ENCODE data around the gene CKS1B. TPM values are rescaled to one million over a fixed set of nuclear protein-coding genes. Genes with fewer than 3 reads are reported as not detected.
A peak's percentile ranks its signal among the peaks of the same experiment; 100 is the strongest.

Gene CKS1B
- total and polyA plus RNA-seq, 9 of the 15 experiments (the other 6 are each of a cell fraction or from before 2014, with no cell fraction given), result 215 to 1,103 (median 460) TPM

DNA sequence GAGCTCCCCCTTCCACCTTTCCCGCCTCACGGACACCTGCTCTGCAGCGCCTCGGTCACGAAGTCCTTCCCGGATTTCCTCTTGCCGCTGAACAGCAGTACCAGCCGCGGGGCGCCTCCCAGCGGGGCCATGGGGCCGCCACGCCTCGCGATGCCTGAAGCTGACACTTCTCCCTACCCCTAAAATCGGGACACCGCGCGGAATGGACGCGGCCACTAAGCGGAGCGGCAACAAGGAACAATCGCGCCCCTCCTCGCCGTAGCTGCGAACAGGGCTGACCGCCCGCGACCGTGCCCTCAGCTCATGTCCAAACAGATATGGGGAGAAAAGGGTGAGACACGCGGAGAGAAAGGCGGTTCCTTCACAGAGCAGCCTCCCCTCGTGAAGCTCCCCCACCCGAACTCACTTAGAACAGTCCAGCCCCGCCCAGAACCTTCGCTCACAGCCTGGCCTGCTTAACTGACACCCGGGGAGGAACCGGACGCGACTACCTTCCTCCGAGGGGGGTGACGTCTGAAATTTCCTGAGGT lies 37.9 kb upstream of the CKS1B start, which contains the start of gene PMVK (continued):
- TF ChIP-seq, protein P1, sequence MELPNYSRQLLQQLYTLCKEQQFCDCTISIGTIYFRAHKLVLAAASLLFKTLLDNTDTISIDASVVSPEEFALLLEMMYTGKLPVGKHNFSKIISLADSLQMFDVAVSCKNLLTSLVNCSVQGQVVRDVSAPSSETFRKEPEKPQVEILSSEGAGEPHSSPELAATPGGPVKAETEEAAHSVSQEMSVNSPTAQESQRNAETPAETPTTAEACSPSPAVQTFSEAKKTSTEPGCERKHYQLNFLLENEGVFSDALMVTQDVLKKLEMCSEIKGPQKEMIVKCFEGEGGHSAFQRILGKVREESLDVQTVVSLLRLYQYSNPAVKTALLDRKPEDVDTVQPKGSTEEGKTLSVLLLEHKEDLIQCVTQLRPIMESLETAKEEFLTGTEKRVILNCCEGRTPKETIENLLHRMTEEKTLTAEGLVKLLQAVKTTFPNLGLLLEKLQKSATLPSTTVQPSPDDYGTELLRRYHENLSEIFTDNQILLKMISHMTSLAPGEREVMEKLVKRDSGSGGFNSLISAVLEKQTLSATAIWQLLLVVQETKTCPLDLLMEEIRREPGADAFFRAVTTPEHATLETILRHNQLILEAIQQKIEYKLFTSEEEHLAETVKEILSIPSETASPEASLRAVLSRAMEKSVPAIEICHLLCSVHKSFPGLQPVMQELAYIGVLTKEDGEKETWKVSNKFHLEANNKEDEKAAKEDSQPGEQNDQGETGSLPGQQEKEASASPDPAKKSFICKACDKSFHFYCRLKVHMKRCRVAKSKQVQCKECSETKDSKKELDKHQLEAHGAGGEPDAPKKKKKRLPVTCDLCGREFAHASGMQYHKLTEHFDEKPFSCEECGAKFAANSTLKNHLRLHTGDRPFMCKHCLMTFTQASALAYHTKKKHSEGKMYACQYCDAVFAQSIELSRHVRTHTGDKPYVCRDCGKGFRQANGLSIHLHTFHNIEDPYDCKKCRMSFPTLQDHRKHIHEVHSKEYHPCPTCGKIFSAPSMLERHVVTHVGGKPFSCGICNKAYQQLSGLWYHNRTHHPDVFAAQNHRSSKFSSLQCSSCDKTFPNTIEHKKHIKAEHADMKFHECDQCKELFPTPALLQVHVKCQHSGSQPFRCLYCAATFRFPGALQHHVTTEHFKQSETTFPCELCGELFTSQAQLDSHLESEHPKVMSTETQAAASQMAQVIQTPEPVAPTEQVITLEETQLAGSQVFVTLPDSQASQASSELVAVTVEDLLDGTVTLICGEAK (IDR thresholded peaks at IDR 0.05), result peak; percentile 75; the same call in 1 of the 2 replicates
- TF ChIP-seq, protein P1 (CRISPR knock-in tag; IDR thresholded peaks at IDR 0.05), result no peak
- TF ChIP-seq ZNF274 (IDR thresholded peaks at IDR 0.05; ENCODE audit: borderline replicate concordance, low read depth, low read length), result no peak
- TF ChIP-seq, protein P2, sequence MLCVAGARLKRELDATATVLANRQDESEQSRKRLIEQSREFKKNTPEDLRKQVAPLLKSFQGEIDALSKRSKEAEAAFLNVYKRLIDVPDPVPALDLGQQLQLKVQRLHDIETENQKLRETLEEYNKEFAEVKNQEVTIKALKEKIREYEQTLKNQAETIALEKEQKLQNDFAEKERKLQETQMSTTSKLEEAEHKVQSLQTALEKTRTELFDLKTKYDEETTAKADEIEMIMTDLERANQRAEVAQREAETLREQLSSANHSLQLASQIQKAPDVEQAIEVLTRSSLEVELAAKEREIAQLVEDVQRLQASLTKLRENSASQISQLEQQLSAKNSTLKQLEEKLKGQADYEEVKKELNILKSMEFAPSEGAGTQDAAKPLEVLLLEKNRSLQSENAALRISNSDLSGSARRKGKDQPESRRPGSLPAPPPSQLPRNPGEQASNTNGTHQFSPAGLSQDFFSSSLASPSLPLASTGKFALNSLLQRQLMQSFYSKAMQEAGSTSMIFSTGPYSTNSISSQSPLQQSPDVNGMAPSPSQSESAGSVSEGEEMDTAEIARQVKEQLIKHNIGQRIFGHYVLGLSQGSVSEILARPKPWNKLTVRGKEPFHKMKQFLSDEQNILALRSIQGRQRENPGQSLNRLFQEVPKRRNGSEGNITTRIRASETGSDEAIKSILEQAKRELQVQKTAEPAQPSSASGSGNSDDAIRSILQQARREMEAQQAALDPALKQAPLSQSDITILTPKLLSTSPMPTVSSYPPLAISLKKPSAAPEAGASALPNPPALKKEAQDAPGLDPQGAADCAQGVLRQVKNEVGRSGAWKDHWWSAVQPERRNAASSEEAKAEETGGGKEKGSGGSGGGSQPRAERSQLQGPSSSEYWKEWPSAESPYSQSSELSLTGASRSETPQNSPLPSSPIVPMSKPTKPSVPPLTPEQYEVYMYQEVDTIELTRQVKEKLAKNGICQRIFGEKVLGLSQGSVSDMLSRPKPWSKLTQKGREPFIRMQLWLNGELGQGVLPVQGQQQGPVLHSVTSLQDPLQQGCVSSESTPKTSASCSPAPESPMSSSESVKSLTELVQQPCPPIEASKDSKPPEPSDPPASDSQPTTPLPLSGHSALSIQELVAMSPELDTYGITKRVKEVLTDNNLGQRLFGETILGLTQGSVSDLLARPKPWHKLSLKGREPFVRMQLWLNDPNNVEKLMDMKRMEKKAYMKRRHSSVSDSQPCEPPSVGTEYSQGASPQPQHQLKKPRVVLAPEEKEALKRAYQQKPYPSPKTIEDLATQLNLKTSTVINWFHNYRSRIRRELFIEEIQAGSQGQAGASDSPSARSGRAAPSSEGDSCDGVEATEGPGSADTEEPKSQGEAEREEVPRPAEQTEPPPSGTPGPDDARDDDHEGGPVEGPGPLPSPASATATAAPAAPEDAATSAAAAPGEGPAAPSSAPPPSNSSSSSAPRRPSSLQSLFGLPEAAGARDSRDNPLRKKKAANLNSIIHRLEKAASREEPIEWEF (CRISPR knock-in tag; IDR thresholded peaks at IDR 0.05), result no peak
- TF ChIP-seq RBFOX2 (IDR thresholded peaks at IDR 0.05; ENCODE audit: low read depth, low read length), result peak; percentile 95
- peak; percentile 15; the same call in 1 of the 2 replicates for TF ChIP-seq KLF13 (tag; IDR thresholded peaks at IDR 0.05; ENCODE audit: borderline replicate concordance, low read depth)
- TF ChIP-seq ZNF507 (tag; conservative IDR thresholded peaks at IDR 0.05), result no peak
- peak; percentile 41 for TF ChIP-seq SAP30 (IDR thresholded peaks at IDR 0.05; ENCODE audit: borderline replicate concordance, insufficient read depth, low read depth, low read length, poor library complexity, severe bottlenecking)
- no peak for TF ChIP-seq RFX5 (IDR thresholded peaks at IDR 0.05; ENCODE audit: low read depth, low read length)
- no peak for TF ChIP-seq ZNF133 (CRISPR knock-in tag; IDR thresholded peaks at IDR 0.05)
- TF ChIP-seq NBN (IDR thresholded peaks at IDR 0.05; ENCODE audit: low read depth), result peak; percentile 84
- TF ChIP-seq ZNF408 (CRISPR knock-in tag; IDR thresholded peaks at IDR 0.05; ENCODE audit: low read depth), result no peak
- no peak for TF ChIP-seq SIRT6 (IDR thresholded peaks at IDR 0.05; ENCODE audit: low read depth, low read length)
